Neural cell (in vitro differentiated cells): ENCODE measurements around the gene SECISBP2. TPM values are rescaled to one million over a fixed set of nuclear protein-coding genes. Genes with fewer than 3 reads are reported as not detected.

Experiments
- H2AFZ ChIP-seq: fragments of 200-600, 300-800 bp; sonication (generic), shearing (Covaris generic); 2 replicates; pipeline ENCODE4 v1.6.0; 2014; ENCODE audit warnings: low read depth, mild to moderate bottlenecking, antibody characterized with exemption, low read length, moderate library complexity
- H3F3A ChIP-seq: fragments of 200-600 bp; shearing (Covaris generic); 2 replicates; pipeline ENCODE4 v1.6.1; 2016; ENCODE audit warnings: mild to moderate bottlenecking, moderate library complexity, mixed read lengths, antibody characterized with exemption, low read length; ENCODE audit not compliant: insufficient read depth, poor library complexity, severe bottlenecking
- H3K27ac ChIP-seq: fragments of 200-600, 300-800 bp; sonication (generic), shearing (Covaris generic); 2 replicates; pipeline ENCODE4 v1.5.1; 2014; ENCODE audit warnings: mild to moderate bottlenecking, low read length, moderate library complexity
- H3K27me3 ChIP-seq: fragments of 300-800, 200-600 bp; sonication (generic), shearing (Covaris generic); 2 replicates; pipeline ENCODE4 v1.6.0; 2014; ENCODE audit warnings: mild to moderate bottlenecking, low read depth, low read length, moderate library complexity; ENCODE audit not compliant: insufficient read depth
- H3K36me3 ChIP-seq: fragments of 300-800, 200-600 bp; sonication (generic), shearing (Covaris generic); 2 replicates; pipeline ENCODE4 v1.5.1; 2014; ENCODE audit warnings: mild to moderate bottlenecking, antibody characterized with exemption, low read length, moderate library complexity; ENCODE audit not compliant: insufficient read depth
- H3K4me2 ChIP-seq: fragments of 300-800, 200-600 bp; sonication (generic), shearing (Covaris generic); 2 replicates; pipeline ENCODE4 v1.6.0; 2014; ENCODE audit warnings: mild to moderate bottlenecking, low read length
- H3K4me3 ChIP-seq: fragments of 300-800, 200-600 bp; sonication (generic), shearing (Covaris generic); 2 replicates; pipeline ENCODE4 v1.5.1; 2014; ENCODE audit warnings: mild to moderate bottlenecking, low read length, moderate library complexity
- H3K79me2 ChIP-seq: fragments of 200-600 bp; shearing (Covaris generic); replicated peaks from 2 replicates; pipeline ENCODE4 v1.6.0; 2014; ENCODE audit warnings: mild to moderate bottlenecking, low read length, moderate library complexity; ENCODE audit not compliant: insufficient read depth
- H3K9ac ChIP-seq: fragments of 300-800, 200-600 bp; sonication (generic), shearing (Covaris generic); 2 replicates; pipeline ENCODE4 v1.6.1; 2016; ENCODE audit warnings: mild to moderate bottlenecking, low read length, mixed read lengths
- H3K9me2 ChIP-seq: fragments of 200-600 bp; shearing (Covaris generic); 2 replicates; pipeline ENCODE4 v1.6.1; 2016; ENCODE audit warnings: mild to moderate bottlenecking, low read length, mixed read lengths; ENCODE audit not compliant: insufficient read depth
- H3K9me3 ChIP-seq: fragments of 200-600, 300-800 bp; sonication (generic), shearing (Covaris generic); 2 replicates; pipeline ENCODE4 v1.6.1; 2016; ENCODE audit warnings: mild to moderate bottlenecking, mixed run types, low read length, moderate library complexity, mixed read lengths
- H4K20me1 ChIP-seq: fragments of 200-600 bp; shearing (Covaris generic); 2 replicates; pipeline ENCODE4 v1.6.1; 2016; ENCODE audit warnings: mild to moderate bottlenecking, mixed run types; ENCODE audit not compliant: insufficient read depth
- EP300 ChIP-seq: fragments of 450-650 bp; conservative IDR thresholded peaks from 2 replicates; pipeline ENCODE4 v1.6.1; 2014; ENCODE audit warnings: antibody characterized with exemption, mild to moderate bottlenecking, moderate library complexity; ENCODE audit not compliant: poor library complexity, severe bottlenecking
- EZH2 ChIP-seq: fragments of 200-600, 300-800 bp; shearing (Covaris generic), sonication (generic); IDR thresholded peaks from 2 replicates; pipeline ENCODE4 v1.6.1; 2014; ENCODE audit warnings: antibody characterized with exemption, low read length, borderline replicate concordance, mild to moderate bottlenecking; ENCODE audit not compliant: insufficient read depth, poor library complexity, severe bottlenecking
- MXI1 ChIP-seq: fragments of 450-650 bp; conservative IDR thresholded peaks from 2 replicates; pipeline ENCODE4 v1.6.1; 2014; ENCODE audit warnings: antibody characterized with exemption, mild to moderate bottlenecking; ENCODE audit not compliant: poor library complexity, severe bottlenecking
- POLR2AphosphoS5 ChIP-seq: IDR thresholded peaks from 2 replicates; pipeline ENCODE4 v1.6.1; 2012
- RAD21 ChIP-seq: fragments of 450-650 bp; conservative IDR thresholded peaks from 2 replicates; pipeline ENCODE4 v1.6.1; 2014; ENCODE audit warnings: antibody characterized with exemption, mild to moderate bottlenecking, moderate library complexity
- SMC3 ChIP-seq: fragments of 450-650 bp; conservative IDR thresholded peaks from 2 replicates; pipeline ENCODE4 v1.6.1; 2014; ENCODE audit warnings: antibody characterized with exemption, mild to moderate bottlenecking, moderate library complexity; ENCODE audit not compliant: poor library complexity
- TAF1 ChIP-seq: IDR thresholded peaks from 2 replicates; pipeline ENCODE4 v1.6.1; 2012; ENCODE audit warnings: low read depth
- polyA plus RNA-seq: library from polyadenylated mRNA; depleted of rRNA; stranded (reverse); fragments of >200 nt; gene quantifications from 2 replicates; pipeline ENCODE4 v1.2.3, GENCODE V29; 2014
- TF ChIP-seq, protein P1 (sequence below): IDR thresholded peaks from 2 replicates; pipeline ENCODE4 v1.6.1; 2012; ENCODE audit warnings: borderline replicate concordance
- TF ChIP-seq, protein P2 (sequence below): fragments of 450-650 bp; IDR thresholded peaks from 2 replicates; pipeline ENCODE4 v1.5.1; 2014; ENCODE audit warnings: antibody characterized with exemption, mild to moderate bottlenecking, moderate library complexity; ENCODE audit not compliant: poor library complexity, severe bottlenecking

SECISBP2 gene
- polyA plus RNA-seq, 1 donor from 2014 or later, result 121 TPM

DNA sequence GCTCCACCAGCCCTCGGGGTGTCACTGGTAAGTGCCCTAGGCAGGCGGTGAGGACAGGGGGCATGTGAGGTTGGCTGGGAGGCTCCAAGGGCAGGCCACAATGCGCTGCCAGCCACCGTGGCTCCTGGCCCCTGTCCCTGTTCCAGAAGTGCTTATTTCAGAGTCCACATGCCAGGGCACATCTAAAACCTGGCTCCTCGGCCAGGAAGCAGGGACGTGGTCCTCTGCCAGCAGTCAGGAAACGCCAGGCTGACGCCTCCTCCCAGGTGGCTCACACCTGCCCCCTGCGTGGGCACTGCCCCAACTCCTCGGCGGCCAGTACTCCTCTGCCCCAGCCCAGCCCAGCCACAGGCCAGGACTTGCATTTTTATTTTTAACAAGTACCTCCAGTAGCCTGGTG, 68.5 kb downstream of the SECISBP2 start:
- H3K27ac ChIP-seq, result no peak overlapping the region

DNA sequence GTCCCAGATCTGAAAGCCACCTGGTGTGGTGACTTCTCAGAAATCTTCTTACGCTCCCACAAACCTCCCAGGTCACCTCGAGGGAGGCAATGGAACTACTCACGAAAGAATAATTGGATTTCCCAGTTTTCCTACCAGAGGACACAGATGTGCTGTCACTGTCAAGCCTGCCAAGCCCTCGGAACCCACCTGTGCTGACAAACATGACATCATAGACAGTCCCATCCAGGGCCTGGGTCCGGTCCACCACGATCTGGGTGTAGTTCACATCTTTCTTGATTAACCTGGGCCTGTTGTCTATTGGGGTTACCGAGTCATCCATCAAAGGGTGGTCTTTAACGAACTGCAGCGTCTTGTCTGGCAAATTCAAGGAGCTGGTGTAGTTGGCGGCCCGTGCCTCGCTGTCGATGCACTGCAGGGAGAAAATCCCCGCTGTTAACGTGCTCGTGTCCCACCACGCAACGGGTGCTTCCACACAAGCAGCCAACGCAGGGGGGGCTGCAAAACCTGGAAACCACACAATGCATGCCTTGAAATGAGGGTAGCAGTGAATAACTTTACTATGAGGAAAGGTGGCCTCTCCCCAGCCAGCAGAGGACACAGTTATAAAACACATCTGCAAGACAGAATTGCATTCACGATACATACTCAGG, 69.0 kb downstream of the SECISBP2 start:
- Histone ChIP-seq H2AFZ (no peak overlapping the region), H3K27me3 (no peaks in the 10 kb centered on the region), H3K79me2 (no peaks in the 10 kb centered on the region), H3K36me3 (peaks cover 11% of the 10 kb centered on the region), H3K4me3 (no peak overlapping the region), H4K20me1 (no peaks in the 10 kb centered on the region), H3K9me3 (no peaks in the 10 kb centered on the region), H3K27ac (no peak overlapping the region), H3K9me2 (no peaks in the 10 kb centered on the region), H3K4me2 (no peak overlapping the region), H3K9ac (no peak overlapping the region), H3F3A (no peaks in the 10 kb centered on the region)
- TF ChIP-seq, protein P1, sequence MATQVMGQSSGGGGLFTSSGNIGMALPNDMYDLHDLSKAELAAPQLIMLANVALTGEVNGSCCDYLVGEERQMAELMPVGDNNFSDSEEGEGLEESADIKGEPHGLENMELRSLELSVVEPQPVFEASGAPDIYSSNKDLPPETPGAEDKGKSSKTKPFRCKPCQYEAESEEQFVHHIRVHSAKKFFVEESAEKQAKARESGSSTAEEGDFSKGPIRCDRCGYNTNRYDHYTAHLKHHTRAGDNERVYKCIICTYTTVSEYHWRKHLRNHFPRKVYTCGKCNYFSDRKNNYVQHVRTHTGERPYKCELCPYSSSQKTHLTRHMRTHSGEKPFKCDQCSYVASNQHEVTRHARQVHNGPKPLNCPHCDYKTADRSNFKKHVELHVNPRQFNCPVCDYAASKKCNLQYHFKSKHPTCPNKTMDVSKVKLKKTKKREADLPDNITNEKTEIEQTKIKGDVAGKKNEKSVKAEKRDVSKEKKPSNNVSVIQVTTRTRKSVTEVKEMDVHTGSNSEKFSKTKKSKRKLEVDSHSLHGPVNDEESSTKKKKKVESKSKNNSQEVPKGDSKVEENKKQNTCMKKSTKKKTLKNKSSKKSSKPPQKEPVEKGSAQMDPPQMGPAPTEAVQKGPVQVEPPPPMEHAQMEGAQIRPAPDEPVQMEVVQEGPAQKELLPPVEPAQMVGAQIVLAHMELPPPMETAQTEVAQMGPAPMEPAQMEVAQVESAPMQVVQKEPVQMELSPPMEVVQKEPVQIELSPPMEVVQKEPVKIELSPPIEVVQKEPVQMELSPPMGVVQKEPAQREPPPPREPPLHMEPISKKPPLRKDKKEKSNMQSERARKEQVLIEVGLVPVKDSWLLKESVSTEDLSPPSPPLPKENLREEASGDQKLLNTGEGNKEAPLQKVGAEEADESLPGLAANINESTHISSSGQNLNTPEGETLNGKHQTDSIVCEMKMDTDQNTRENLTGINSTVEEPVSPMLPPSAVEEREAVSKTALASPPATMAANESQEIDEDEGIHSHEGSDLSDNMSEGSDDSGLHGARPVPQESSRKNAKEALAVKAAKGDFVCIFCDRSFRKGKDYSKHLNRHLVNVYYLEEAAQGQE, result no peak
- TF ChIP-seq MXI1 (no peak), EP300 (no peak), POLR2AphosphoS5 (no peak), SMC3 (no peak), RAD21 (no peak), EZH2 (no peak), TAF1 (no peak)
- TF ChIP-seq, protein P2, sequence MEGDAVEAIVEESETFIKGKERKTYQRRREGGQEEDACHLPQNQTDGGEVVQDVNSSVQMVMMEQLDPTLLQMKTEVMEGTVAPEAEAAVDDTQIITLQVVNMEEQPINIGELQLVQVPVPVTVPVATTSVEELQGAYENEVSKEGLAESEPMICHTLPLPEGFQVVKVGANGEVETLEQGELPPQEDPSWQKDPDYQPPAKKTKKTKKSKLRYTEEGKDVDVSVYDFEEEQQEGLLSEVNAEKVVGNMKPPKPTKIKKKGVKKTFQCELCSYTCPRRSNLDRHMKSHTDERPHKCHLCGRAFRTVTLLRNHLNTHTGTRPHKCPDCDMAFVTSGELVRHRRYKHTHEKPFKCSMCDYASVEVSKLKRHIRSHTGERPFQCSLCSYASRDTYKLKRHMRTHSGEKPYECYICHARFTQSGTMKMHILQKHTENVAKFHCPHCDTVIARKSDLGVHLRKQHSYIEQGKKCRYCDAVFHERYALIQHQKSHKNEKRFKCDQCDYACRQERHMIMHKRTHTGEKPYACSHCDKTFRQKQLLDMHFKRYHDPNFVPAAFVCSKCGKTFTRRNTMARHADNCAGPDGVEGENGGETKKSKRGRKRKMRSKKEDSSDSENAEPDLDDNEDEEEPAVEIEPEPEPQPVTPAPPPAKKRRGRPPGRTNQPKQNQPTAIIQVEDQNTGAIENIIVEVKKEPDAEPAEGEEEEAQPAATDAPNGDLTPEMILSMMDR, result no peak

More for the DNA sequence above, 68.5 kb downstream of the SECISBP2 start:
- H3K9ac ChIP-seq, result no peak overlapping the region
- no peaks in the 10 kb centered on the region for H3K9me3 ChIP-seq
- no peaks in the 10 kb centered on the region for H4K20me1 ChIP-seq
- peaks cover 11% of the 10 kb centered on the region for H3K36me3 ChIP-seq
- no peaks in the 10 kb centered on the region for H3K79me2 ChIP-seq
- TF ChIP-seq, protein P1, result no peak
- no peak for TF ChIP-seq RAD21
- TF ChIP-seq EZH2, result no peak
- no peak for TF ChIP-seq SMC3
- TF ChIP-seq POLR2AphosphoS5, result no peak
- TF ChIP-seq EP300, result no peak
- TF ChIP-seq, protein P2, result no peak
- TF ChIP-seq MXI1, result no peak
- TF ChIP-seq TAF1, result no peak
- H3K4me2 ChIP-seq, result no peak overlapping the region
- no peak overlapping the region for H3K4me3 ChIP-seq
- no peaks in the 10 kb centered on the region for H3K9me2 ChIP-seq
- H3F3A ChIP-seq, result no peaks in the 10 kb centered on the region
- no peaks in the 10 kb centered on the region for H3K27me3 ChIP-seq
- no peak overlapping the region for H2AFZ ChIP-seq
